GM12878 (cell line): ENCODE results near the gene MAST3. TPM values are rescaled to one million over a fixed set of nuclear protein-coding genes. Genes with fewer than 3 reads are reported as not detected.

Source experiments
- ATAC-seq: fragments of 200-7000 bp; cut with Tn5 transposase; 3 replicates; pipeline ENCODE4 v1.9.1; 2020; ENCODE audit warnings: mild to moderate bottlenecking, moderate library complexity
- BruUV-seq: library from RNA; stranded (reverse); fragments of 400-500 nt; replicated peaks from 2 replicates; lab custom pipeline; 2021; lab: Mats Ljungman, UMichigan
- CTCF ChIA-PET: fragments of 300-600 bp; sonication (Branson Sonifier 250); formaldehyde crosslinking; extraction: SDS; loops from one replicate; lab custom pipeline; 2021; ENCODE audit warnings: inconsistent platforms; lab: Yijun Ruan, JAX
- POLR2A ChIA-PET: fragments of 350-600 bp; formaldehyde crosslinking; extraction: SDS; loops from one replicate; lab custom pipeline; 2021; ENCODE audit warnings: inconsistent platforms; lab: Charles Lee
- RAD21 ChIA-PET: fragments of 300-600 bp; sonication (Branson Sonifier 250); formaldehyde crosslinking; loops from one replicate; lab custom pipeline; 2023; ENCODE audit warnings: antibody characterized with exemption; ENCODE audit not compliant: unreplicated experiment; lab: Charles Lee
- SMC1A ChIA-PET: fragments of 300-600 bp; sonication (Branson Sonifier 250); formaldehyde crosslinking; loops from one replicate; lab custom pipeline; 2023; ENCODE audit not compliant: unreplicated experiment, uncharacterized antibody; lab: Charles Lee
- DNase-seq: peaks from one replicate; pipeline ENCODE4 v3.0.0-alpha.2; 2011; ENCODE audit warnings: low read depth, low spot score
- FAIRE-seq: peaks from 3 replicates; lab custom pipeline; 2011; peaks lifted over from hg19 to GRCh38; lab: Jason Lieb, UNC
- H2AFZ ChIP-seq: 2 replicates; pipeline ENCODE4 v1.6.0; 2011; ENCODE audit warnings: low read depth, low read length, control low read depth; ENCODE audit not compliant: control insufficient read depth
- H3K27ac ChIP-seq: 2 replicates; pipeline ENCODE4 v1.5.1; 2011; ENCODE audit warnings: control low read depth; ENCODE audit not compliant: control insufficient read depth, insufficient read depth
- H3K27me3 ChIP-seq, 2 experiments: replicated peaks in 1 of 2; 2 replicates each; pipeline versions ENCODE4 v1.6.0 to v1.6.1; 2011; ENCODE audit warnings: low read length in 1 of 2; ENCODE audit not compliant: control insufficient read depth in 2 of 2, insufficient read depth in 2 of 2
- H3K36me3 ChIP-seq, 2 experiments: 2 replicates each; pipeline ENCODE4 v1.5.1; 2011; ENCODE audit warnings: low read length in 1 of 2; ENCODE audit not compliant: control insufficient read depth in 2 of 2, insufficient read depth in 2 of 2
- H3K4me1 ChIP-seq: 2 replicates; pipeline ENCODE4 v1.6.1; 2011; ENCODE audit warnings: mild to moderate bottlenecking, low read length, moderate library complexity, mixed read lengths; ENCODE audit not compliant: control insufficient read depth, insufficient read depth
- H3K4me2 ChIP-seq: 2 replicates; pipeline ENCODE4 v1.6.0; 2011; ENCODE audit warnings: control low read depth; ENCODE audit not compliant: control insufficient read depth, insufficient read depth
- H3K4me3 ChIP-seq: fragments of 200-600 bp; sonication (generic); 2 replicates; pipeline ENCODE4 v1.5.1; 2016
- H3K79me2 ChIP-seq: 2 replicates; pipeline ENCODE4 v1.6.0; 2011; ENCODE audit warnings: low read length; ENCODE audit not compliant: control insufficient read depth, insufficient read depth
- H3K9ac ChIP-seq: 2 replicates; pipeline ENCODE4 v1.8.0; 2011; ENCODE audit warnings: low read length, control low read depth, mixed read lengths; ENCODE audit not compliant: control insufficient read depth, insufficient read depth
- H3K9me3 ChIP-seq: replicated peaks from 3 replicates; pipeline ENCODE4 v1.5.1; 2011; ENCODE audit warnings: mild to moderate bottlenecking, low read length; ENCODE audit not compliant: control insufficient read depth, insufficient read depth
- H4K20me1 ChIP-seq: 2 replicates; pipeline ENCODE4 v1.6.0; 2011; ENCODE audit not compliant: control insufficient read depth, insufficient read depth
- BCL3 ChIP-seq: IDR thresholded peaks from 2 replicates; pipeline ENCODE4 v1.6.1; 2011; ENCODE audit warnings: borderline replicate concordance, low read depth, mild to moderate bottlenecking, moderate library complexity, low read length; ENCODE audit not compliant: insufficient read depth, poor library complexity, severe bottlenecking
- CEBPZ ChIP-seq: fragments of 150-350 bp; IDR thresholded peaks from 2 replicates; pipeline ENCODE4 v1.6.1; 2016; ENCODE audit warnings: low read depth, low read length
- POLR2A ChIP-seq: IDR thresholded peaks from 2 replicates; pipeline ENCODE4 v1.6.1; 2011; ENCODE audit warnings: low read depth, mild to moderate bottlenecking, low read length
- RELB ChIP-seq: fragments of 450-650 bp; IDR thresholded peaks from 2 replicates; pipeline ENCODE4 v1.6.1; 2017; ENCODE audit warnings: low read depth, mild to moderate bottlenecking, moderate library complexity
- YBX1 ChIP-seq: fragments of 450-650 bp; IDR thresholded peaks from 2 replicates; pipeline ENCODE4 v1.6.1; 2016; ENCODE audit warnings: antibody characterized with exemption
- WGBS: methylation state at CpG from one replicate; pipeline ENCODE4 v1.1.6; 2016; ENCODE audit warnings: low lambda C conversion rate; ENCODE audit not compliant: insufficient replicate concordance, insufficient coverage; ENCODE audit errors: missing lambda C conversion rate; 5-methylcytosine and 5-hydroxymethylcytosine counted together
- in situ Hi-C: fragments of 300-500 bp; cut with MboI; formaldehyde crosslinking; loops from 9 replicates; pipeline ENCODE4 v1.14.3; 2018; ENCODE audit warnings: mixed read lengths
- intact Hi-C: fragments of 100-400 bp; cut with micrococcal nuclease; formaldehyde crosslinking; loops from one replicate; pipeline ENCODE4 v1.14.2; 2022; ENCODE audit not compliant: unreplicated experiment
- polyA plus RNA-seq, 11 experiments: library from polyadenylated mRNA; depleted of rRNA in 4 of 11; unstranded in 6 of 11; stranded (reverse) in 5 of 11; fragments of >200 nt; fragmentation: Nextera tagmentation in 4 of 11; fragmentation: Illumina TruSeq in 1 of 11; extraction: Ambion mirVana in 4 of 11; extraction: Trizol in 1 of 11; gene quantifications; 1 replicate in 1 of 11; 2 replicates in 10 of 11; pipeline versions ENCODE4 v1.2.1 to v1.2.3, GENCODE V29; 2011 to 2016; ENCODE audit warnings: inconsistent platforms in 2 of 11, missing spikeins in 2 of 11, low read depth in 1 of 11
- total RNA-seq, 4 experiments: library from RNA; depleted of rRNA in 3 of 4; stranded (reverse); fragments of >200 nt in 3 of 4; fragmentation: Illumina TruSeq in 1 of 4; extraction: Trizol in 1 of 4; gene quantifications; 2 replicates each; pipeline versions ENCODE4 v1.2.1 to v1.2.3, GENCODE V29; 2013 to 2021

The MAST3 gene
- total and polyA plus RNA-seq, 10 of the 15 experiments (the other 5 are each of a cell fraction or from before 2014, with no cell fraction given): 3.0 to 22.2 (median 7.5) TPM

GRCh38 chr19:18155095-18156087 is 57.8 kb downstream of the MAST3 start:
- Histone ChIP-seq H3K27ac (no peak overlapping the region), H3K4me2 (no peak overlapping the region), H3K79me2 (peaks cover 11% of the 10 kb centered on the region)
- RAD21 ChIA-PET: no interaction called here
- SMC1A ChIA-PET: interaction anchor here (0.9 to 1.2 kb wide), 2 partner anchors 42 to 44 kb away, joined by 3 read pairs; no protein-coding TSS in a partner anchor
- no peak for TF ChIP-seq RELB
- TF ChIP-seq POLR2A: peak; percentile 20; the same call in 1 of the 2 replicates
- TF ChIP-seq, all 136 proteins: peak for 1
- ChIA-PET POLR2A (interaction anchor here (0.6 kb wide), 2 partner anchors 85 to 191 kb away, joined by 4 to 6 read pairs; no protein-coding TSS in a partner anchor), CTCF (interaction anchor here (0.5 to 2.0 kb wide), 4 partner anchors 13 to 268 kb away, joined by 3 to 6 read pairs (median 4); no protein-coding TSS in a partner anchor)
- no peak overlapping the region for H3K9ac ChIP-seq
- ATAC-seq (no peak), FAIRE-seq (no peak), DNase-seq (no peak)
- no peaks in the 10 kb centered on the region for H4K20me1 ChIP-seq
- no peak overlapping the region for H2AFZ ChIP-seq
- H3K36me3 ChIP-seq: peaks cover 0 to 6% of the 10 kb centered on the region in 2 experiments; a peak in 3 of 4 replicates
- BruUV-seq: no TSS peak
- no peak overlapping the region for H3K4me3 ChIP-seq
- WGBS: 95% methylated on average over 36 of the region's 43 CpGs
- H3K27me3 ChIP-seq: no peaks in the 10 kb centered on the region
- no peaks in the 10 kb centered on the region for H3K9me3 ChIP-seq
- in situ Hi-C loops (no loop called here), intact Hi-C loops (no loop called here)
- H3K4me1 ChIP-seq: peaks cover 16% of the 10 kb centered on the region

GRCh38 chr19:18156268-18156667 is 58.7 kb downstream of the MAST3 start:
- no peak overlapping the region for H3K27ac ChIP-seq
- CTCF ChIA-PET: interaction anchor here (1.1 to 2.0 kb wide), 2 partner anchors 12 to 36 kb away, joined by 5 to 6 read pairs; no protein-coding TSS in a partner anchor
- H3K4me2 ChIP-seq: no peak overlapping the region
- H3K79me2 ChIP-seq: peaks cover 11% of the 10 kb centered on the region
- peaks cover 17% of the 10 kb centered on the region for H3K4me1 ChIP-seq
- no peaks in the 10 kb centered on the region for H4K20me1 ChIP-seq
- H3K27me3 ChIP-seq: no peaks in the 10 kb centered on the region
- POLR2A ChIA-PET: no interaction called here
- H3K36me3 ChIP-seq: no peaks in the 10 kb centered on the region; a peak in 2 of 4 replicates
- BruUV-seq: no TSS peak
- intact Hi-C loops: no loop called here
- no peak for DNase-seq
- H3K9me3 ChIP-seq: no peaks in the 10 kb centered on the region
- SMC1A ChIA-PET: interaction anchor here (0.8 kb wide), 1 partner anchor 173 kb away, joined by 4 read pairs; no protein-coding TSS in a partner anchor
- RAD21 ChIA-PET: no interaction called here
- no peak for ATAC-seq
- H3K4me3 ChIP-seq: no peak overlapping the region
- no peak overlapping the region for H2AFZ ChIP-seq
- H3K9ac ChIP-seq: no peak overlapping the region
- FAIRE-seq: no peak
- in situ Hi-C loops: no loop called here
- WGBS: 88% methylated on average over 5 of the region's 6 CpGs
- TF ChIP-seq BCL3 (no peak), CEBPZ (no peak), YBX1 (no peak)
